Stimulated activated CD8-positive, alpha-beta memory T cell treated with anti-CD3 and anti-CD28 coated beads, Interleukin-2, amount 100 ng/mL, for 1 hour (primary cell): ENCODE data around the gene CLTCL1.

Experiments
- DNase-seq, 2 donors: peaks; one replicate each; pipeline ENCODE4 v3.0.0-alpha.2; 2020; ENCODE audit warnings: low read depth in 2 of 2

Gene CLTCL1

DNA sequence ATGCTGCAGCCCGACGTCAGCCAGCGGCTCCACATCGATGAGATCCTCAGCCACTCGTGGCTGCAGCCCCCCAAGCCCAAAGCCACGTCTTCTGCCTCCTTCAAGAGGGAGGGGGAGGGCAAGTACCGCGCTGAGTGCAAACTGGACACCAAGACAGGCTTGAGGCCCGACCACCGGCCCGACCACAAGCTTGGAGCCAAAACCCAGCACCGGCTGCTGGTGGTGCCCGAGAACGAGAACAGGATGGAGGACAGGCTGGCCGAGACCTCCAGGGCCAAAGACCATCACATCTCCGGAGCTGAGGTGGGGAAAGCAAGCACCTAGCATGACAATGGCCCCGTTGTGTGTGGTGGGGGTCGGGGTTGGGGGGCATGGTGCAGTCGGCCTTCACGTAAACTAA lies 159.4 kb downstream of the CLTCL1 start:
- DNase-seq: no peak

DNA sequence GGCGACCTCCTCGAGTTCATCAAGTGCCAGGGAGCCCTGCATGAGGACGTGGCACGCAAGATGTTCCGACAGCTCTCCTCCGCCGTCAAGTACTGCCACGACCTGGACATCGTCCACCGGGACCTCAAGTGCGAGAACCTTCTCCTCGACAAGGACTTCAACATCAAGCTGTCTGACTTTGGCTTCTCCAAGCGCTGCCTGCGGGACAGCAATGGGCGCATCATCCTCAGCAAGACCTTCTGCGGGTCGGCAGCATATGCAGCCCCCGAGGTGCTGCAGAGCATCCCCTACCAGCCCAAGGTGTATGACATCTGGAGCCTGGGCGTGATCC lies 159.9 kb downstream of the CLTCL1 start:
- DNase-seq: no peak

DNA sequence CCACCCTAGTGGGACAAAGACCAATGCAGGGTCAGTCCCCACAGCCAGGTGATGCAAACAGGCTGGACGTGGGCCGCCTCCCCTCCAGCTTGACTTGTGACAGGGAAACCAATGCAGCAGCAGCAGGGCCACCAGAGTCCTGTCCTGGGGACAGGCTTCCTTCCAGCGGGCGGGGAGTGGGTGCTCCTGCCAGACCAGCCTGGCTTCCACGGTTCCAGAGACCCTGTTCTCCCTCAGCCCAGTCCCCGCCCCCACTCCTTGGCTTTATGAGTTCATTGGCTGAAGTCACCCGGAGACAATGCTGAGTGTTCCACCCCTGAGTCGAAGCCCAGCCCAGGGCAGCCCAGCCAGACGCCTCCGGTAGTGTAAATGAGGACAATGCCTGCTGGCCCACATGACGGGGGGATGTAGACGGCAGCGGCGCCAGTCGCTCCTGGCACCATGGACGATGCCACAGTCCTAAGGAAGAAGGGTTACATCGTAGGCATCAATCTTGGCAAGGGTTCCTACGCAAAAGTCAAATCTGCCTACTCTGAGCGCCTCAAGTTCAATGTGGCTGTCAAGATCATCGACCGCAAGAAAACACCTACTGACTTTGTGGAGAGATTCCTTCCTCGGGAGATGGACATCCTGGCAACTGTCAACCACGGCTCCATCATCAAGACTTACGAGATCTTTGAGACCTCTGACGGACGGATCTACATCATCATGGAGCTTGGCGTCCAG lies 160.4 kb downstream of the CLTCL1 start, which contains the start of gene TSSK2:
Gene TSSK2, plus strand, starts transcription at position 350 of the 726 bp plus-strand sequence. Its CDS starts 92 bp downstream, at position 442.
- DNase-seq: no peak

DNA sequence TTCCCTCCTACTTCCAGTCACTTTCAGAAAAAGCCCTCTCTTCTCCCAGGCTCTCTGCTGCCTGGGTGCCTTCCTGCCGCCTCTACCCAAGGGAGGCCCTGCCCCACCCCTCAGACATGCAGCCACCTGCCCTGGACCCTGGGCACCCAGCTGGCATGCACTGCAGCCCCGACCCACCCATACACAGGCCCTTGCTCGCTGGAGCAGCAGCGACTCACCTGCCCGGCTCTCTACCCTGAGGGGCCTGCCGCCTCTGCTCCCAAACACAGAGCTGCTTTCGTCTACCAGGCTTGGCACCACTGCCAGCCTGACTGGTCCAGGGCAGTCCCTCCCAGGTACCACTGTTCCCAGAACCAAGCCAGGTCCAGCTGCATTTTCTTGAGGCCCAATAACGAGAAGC lies 161.6 kb downstream of the CLTCL1 start:
- DNase-seq: no peak
